VCaP (cell line): ENCODE measurements around the gene RUNX3.

ENCODE experiments used
- H3K27ac ChIP-seq: fragments of 450-650 bp; 2 replicates; pipeline ENCODE4 v1.5.1; 2017
- TF ChIP-seq, protein P1 (sequence below): fragments of 450-650 bp; conservative IDR thresholded peaks from 2 replicates; pipeline ENCODE4 v1.5.1; 2017; ENCODE audit warnings: mild to moderate bottlenecking, moderate library complexity

The RUNX3 gene

DNA sequence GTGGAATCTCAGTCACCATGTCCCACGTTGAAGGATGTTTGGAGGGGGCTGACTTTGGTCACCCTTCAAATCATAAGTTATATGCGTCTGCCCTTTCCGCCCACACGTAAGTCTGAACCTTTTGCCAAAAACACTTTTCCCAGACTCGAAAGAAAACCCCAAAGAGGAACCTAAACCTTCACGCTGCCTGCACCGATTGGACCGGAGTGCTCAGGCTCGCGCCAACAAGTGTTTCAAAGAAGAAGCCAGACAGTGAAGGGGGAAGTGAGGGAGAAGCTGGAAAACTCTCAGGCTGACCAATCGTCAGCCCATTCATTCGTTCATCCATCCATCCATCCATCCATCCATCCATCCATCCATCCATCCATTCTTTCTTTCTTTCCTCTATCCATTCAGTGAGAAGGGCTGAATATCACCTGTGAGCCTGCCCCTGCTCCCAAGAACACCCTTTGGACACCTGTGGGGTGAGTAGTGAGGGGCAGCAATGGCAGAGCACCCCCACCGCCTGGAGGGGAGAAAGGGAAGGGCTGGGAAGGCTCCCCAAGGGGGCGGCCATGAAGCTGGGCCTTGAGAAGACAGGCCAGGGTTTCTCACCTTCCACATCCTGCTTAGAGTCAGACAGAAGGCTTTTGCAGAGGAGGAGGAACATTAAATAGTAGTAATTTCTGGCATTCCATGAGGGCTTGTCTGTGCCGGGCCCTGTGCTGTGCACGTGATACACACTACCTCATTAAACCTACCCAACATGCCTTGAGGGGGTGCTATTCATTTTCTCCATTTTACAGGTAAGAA is 27.1 kb upstream of the RUNX3 start:
- H3K27ac ChIP-seq = no peak overlapping the region
- TF ChIP-seq, protein P1, sequence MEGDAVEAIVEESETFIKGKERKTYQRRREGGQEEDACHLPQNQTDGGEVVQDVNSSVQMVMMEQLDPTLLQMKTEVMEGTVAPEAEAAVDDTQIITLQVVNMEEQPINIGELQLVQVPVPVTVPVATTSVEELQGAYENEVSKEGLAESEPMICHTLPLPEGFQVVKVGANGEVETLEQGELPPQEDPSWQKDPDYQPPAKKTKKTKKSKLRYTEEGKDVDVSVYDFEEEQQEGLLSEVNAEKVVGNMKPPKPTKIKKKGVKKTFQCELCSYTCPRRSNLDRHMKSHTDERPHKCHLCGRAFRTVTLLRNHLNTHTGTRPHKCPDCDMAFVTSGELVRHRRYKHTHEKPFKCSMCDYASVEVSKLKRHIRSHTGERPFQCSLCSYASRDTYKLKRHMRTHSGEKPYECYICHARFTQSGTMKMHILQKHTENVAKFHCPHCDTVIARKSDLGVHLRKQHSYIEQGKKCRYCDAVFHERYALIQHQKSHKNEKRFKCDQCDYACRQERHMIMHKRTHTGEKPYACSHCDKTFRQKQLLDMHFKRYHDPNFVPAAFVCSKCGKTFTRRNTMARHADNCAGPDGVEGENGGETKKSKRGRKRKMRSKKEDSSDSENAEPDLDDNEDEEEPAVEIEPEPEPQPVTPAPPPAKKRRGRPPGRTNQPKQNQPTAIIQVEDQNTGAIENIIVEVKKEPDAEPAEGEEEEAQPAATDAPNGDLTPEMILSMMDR = no peak

DNA sequence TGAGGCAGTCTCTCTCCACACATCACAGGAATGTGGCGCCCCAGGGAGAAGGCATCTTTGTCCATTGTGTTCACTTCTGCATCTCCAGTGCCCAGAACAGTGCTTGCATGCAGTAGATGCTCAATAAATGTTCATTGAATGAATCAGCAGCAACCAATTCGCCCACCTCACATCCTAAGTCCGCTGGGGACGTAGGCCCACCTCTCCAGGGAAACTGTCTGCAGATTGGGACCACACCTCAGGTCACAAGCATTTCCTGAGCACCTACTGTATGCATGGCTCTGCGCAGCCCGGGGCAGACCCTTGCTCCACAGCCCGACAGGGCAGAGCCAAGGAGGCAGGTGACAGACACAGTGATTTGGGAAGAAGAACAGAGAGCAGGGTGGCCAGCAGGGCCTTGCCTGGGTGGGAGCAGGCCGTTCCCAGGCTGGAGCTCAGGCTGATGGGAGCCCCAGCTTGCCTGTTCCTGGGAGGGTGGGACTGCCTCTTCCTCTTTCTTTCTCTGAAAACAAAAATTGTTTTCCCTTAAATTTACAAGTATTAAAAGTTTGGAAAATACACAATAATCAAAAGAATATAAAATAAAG is 25.8 kb upstream of the RUNX3 start:
- H3K27ac ChIP-seq = no peak overlapping the region

DNA sequence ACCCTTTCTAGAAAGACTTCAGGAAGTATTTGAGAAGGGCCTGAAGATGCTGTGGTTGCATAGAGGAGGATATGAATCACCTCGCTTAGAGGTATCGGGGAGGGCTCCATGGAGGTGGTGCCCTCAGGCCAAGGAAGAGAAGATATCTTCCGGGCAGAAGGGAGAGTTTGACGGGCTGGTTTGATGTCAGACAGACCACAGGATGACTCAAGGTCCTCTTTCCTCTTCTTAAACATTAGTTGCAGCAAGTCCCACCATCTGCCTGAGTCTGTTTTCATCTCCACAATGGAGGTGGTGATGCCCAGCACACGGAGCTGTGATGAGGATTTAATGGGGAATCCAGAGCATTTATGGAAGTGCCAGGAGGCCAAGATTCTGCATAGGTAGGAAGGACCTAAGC is 25.1 kb upstream of the RUNX3 start:
- TF ChIP-seq, protein P1 = no peak
- no peak overlapping the region for H3K27ac ChIP-seq

More for the DNA sequence above, 25.8 kb upstream of the RUNX3 start:
- TF ChIP-seq, protein P1 = no peak

DNA sequence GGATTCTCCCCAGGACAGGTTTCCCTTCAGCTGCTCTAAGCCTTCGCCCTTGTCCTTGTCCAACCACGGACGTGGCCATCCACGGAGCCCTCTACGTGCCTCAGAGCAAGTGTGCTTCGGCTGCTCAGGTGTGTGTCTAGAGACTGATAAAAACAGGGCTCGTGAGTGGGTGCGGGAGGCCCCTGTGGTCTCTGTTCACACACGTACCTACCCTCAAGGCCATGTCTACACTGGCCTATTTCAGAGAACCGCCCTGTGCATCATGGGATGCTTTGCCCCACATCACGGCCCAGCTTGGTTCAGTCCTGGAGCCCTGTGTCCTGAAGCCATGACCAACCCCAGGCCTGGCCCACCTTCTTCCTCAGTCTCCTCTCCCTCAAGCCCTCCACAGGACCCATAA is 24.6 kb upstream of the RUNX3 start:
- H3K27ac ChIP-seq = no peak overlapping the region
- TF ChIP-seq, protein P1 = no peak

DNA sequence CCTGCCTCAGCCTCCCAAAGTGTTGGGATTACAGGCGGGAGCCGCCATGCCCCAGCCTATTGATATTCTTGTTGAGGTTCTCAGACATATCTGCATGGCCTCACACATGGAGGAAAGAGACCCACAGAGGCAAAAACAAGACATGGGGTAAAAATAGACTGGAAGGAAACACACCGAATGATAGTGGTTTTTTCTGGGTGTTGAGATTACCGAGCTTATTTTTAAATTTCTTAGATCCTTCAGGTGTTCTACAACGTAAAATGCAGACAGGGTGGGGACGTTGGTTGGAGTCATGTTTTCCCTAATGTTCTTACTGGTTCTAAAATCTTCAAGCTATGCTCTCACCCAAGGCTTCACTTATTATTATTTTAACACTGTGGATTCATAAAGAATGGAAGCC is 23.9 kb upstream of the RUNX3 start:
- H3K27ac ChIP-seq = no peak overlapping the region
- TF ChIP-seq, protein P1 = no peak

DNA sequence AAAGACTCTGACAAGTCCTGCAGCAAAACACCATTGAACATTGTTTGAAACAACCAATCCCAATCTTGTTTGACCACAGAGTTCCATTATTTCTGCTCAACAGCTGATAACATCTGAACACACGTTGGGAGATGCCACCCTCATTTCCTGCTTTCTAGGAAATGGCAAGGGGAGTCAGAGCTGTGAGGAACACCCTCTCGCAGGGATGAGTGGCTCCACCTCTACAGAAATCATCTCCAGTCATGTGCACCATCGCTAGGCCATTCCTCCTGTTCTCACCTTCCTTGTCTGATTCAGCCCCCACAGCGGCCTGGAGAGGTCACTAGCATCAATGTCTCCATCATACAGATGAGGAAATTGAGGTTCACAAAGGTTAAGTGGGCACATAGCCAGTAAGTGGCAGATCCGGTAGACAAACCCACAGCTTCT is 22.4 kb upstream of the RUNX3 start:
- H3K27ac ChIP-seq = no peak overlapping the region
- TF ChIP-seq, protein P1 = no peak

DNA sequence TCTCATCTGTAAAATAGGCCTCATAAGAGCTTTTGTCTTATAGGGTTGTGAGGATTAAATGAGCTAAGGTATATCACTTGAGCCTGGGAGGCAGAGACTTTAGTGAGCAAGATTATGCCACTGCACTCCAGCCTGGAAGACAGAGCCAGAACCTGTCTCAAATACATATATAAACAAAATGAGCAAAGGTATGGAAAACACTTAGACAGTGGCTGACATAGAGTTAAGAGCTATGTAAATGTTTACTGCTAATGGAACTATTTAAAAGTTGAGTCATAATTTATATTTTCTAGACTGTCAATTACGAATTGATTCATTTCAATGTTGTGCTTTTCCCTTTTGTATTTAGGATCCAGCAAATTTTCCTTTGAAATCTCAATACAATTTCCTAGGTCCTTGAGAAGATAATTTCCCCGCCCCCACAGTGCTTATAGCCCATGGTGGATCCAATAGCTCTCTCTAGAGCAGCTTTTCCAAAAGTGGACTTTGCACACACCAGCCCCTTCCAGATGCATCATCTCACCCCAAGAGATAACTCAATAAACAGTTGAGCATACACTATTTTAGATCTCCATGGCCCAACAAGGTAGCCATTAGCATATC is 21.8 kb upstream of the RUNX3 start:
- H3K27ac ChIP-seq = no peak overlapping the region
- TF ChIP-seq, protein P1 = no peak
